IPS-11a (cell line): ENCODE measurements around the gene EIF4A2.
"Not testable (repeated sequence)": the region's sequence is repeated elsewhere in the genome, so short reads cannot be mapped to it uniquely, and the experiment has no call there.

ENCODE experiments used
- H3K4me3 ChIP-seq: one replicate; pipeline ENCODE4 v1.5.1; 2013; ENCODE audit warnings: low read depth, low read length, control low read depth

EIF4A2 gene

DNA sequence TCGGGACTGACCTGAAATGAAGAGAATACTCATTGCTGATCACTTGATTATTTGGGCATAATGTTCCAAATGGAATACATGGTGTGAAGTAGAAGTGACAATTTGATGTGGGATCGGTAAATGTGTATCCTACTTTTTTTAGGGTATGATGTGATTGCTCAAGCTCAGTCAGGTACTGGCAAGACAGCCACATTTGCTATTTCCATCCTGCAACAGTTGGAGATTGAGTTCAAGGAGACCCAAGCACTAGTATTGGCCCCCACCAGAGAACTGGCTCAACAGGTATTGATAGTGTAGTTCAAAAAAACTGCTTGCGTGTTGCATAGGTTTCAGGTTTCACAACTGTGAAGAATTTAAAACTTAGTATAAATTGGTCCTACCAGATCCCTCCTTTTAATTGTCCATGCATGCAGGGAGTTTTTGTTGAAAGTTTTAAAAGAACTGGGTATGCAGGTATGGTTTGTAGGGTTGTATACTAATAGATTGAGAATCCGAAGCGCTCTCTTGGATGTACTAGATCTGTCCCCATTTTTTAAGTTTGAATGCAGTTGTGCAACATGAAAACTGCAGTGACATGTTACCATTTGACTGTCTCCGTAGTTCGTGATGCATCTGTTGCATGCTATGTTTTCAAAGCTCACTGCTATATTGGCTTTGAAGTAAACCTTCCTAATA, 1.6 kb downstream of the EIF4A2 start:
- H3K4me3 ChIP-seq: peak overlapping the region; percentile 100

DNA sequence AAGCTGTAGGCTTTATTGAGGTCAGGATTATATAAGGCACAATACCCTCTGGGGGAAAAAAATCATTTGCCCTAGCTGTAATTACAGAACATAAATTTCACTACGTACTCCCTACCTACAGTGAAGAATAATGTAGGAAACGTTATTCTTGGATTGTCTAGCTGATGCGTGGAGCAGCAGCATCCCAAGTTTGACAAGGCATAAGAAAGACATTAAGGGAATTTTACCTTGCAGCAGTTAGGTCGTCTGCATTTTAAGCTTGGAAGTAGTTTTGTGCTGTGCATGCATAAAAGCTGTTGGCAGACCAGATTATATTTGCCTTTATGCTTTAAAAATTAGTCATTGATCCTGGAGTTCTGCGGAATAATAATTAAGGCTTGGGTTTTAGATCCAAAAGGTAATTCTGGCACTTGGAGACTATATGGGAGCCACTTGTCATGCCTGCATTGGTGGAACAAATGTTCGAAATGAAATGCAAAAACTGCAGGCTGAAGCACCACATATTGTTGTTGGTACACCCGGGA, 2.2 kb downstream of the EIF4A2 start:
- H3K4me3 ChIP-seq: peak overlapping the region; percentile 100

DNA sequence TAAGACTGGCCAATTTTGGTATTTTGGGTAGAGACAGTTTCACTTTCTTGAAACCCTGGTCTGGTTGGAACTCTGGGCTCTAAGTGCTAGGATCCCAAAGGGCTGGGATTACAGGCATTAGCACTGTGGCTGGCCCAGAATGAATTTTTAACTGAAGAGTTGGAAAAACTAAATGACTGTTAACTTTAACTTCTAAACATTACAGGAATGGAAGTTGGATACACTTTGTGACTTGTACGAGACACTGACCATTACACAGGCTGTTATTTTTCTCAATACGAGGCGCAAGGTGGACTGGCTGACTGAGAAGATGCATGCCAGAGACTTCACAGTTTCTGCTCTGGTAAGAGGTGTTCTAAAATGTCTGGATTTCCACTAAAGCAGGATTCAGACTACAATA, 3.5 kb downstream of the EIF4A2 start:
- H3K4me3 ChIP-seq: no peak overlapping the region

DNA sequence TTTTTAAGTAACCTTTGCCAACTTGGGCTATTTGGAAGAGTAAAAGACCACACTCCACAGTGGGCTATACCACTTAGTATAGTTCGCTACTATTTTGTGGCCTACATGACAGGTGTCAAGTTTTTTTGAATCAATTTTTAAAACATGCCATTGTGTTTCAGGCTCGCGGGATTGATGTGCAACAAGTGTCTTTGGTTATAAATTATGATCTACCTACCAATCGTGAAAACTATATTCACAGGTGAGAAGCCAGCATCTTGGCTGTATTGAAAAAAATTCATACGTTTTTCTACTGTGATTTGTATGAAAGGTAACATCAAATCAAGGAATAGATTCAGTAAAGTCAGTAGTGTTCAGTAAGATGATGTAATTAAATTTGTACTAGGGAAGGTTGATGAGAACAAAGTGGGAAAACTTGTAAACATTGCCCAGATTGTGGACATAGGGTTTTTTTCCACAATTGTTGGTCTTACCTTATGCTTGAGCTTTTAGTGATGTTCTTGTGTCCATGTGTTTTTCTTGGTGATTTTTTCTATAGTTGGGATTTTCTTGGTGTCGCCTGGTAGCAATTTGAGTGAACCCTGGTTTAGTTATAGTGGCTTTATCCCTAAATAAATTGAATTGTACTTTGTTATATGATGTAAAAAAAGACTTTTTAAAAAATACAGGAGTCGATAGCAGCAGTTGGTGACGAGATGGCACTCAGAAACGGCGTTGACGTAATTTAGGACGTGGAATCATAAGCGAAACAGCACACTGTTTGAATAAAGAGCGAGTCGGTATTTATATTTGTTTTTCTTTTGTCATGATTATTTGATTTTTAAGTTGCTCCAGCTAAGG, 4.5 kb downstream of the EIF4A2 start:
- H3K4me3 ChIP-seq: no peak overlapping the region

DNA sequence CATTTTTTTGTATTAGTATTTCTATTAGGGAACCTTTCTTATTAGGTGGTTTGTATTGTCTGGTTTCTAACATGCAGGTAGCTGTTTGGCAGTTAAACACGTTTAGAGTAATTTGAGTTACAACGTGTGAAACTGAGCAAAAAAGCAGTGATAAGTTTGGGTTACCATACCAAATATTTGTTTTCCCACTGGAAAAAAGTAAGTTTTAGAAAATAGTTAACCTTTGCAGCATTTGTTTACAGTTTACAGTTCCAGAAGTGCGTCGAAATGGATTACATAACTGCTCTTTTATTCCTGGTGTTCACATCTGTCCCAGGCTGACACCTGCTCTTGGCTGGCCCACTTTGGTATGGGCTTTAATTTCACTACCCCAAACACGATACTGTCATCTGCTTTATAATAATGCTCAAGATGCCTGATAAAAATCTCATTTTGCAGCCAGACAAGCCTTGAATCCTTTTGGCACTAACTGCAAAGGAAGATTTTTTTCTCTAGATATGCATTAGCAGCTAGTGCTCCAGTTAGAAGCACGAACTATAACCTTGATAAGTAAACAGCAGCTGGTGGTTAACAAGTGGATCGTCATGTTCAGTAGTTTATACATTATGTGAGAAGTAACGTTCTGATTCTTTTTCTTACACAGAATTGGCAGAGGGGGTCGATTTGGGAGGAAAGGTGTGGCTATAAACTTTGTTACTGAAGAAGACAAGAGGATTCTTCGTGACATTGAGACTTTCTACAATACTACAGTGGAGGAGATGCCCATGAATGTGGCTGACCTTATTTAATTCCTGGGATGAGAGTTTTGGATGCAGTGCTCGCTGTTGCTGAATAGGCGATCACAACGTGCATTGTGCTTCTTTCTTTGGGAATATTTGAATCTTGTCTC, 5.3 kb downstream of the EIF4A2 start:
- H3K4me3 ChIP-seq: no peak overlapping the region

DNA sequence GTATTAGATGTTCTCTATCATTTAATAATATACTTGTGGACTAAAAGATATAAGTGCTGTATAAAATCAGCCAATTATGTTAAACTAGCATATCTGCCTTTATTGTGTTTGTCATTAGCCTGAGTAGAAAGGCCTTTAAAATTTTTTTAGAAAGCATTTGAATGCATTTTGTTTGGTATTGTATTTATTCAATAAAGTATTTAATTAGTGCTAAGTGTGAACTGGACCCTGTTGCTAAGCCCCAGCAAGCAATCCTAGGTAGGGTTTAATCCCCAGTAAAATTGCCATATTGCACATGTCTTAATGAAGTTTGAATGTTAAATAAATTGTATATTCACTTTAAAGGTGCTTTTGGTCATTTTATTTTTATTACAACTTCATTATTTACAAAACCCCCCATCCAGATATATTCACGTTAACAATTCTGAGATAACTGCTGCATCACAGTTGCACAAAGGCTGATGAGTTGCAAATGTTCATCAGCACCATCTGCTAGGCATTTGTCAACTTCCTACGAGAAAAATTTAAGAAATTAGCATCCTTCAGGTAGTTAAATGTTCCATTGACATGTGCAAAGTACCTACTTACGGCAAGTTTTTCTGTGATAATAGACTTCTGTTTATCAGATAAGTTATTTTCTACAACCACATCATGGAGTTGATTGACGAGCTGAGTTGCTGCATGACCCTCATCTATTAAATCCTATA, 6.3 kb downstream of the EIF4A2 start:
- no peak overlapping the region for H3K4me3 ChIP-seq

DNA sequence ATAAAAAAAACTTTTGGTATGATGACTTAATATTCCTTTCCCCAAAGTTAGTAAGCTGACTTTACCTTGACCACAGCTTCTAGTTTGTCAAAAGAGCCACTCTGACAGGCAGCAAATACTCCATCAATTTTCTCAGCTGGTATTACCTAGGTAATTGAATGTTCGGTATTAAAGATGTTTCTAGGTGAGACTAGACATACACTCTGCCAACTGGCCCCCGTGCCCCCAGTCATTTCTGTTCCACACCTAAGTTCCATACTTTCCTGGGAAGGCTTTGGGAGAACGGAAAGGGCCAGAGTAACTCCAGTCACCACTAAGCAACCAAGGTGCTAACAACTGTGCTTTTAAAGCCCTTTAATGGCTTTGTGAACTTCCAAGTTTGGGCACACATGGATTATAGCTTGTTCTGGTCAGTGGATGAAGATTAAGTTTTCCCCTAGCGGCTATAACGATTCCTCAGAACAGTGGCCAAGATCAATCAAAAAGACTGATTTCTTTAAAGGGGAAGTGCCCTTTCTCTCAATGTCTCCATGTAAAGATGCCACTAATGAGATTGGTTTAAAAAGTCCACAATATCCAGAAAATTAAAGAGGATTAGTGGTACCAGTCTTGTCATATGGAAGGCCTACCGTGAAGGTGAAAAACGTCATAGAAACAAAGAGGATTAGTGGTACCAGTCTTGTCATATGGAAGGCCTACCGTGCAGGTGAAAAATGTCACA, 7.0 kb downstream of the EIF4A2 start:
- no peak overlapping the region for H3K4me3 ChIP-seq

DNA sequence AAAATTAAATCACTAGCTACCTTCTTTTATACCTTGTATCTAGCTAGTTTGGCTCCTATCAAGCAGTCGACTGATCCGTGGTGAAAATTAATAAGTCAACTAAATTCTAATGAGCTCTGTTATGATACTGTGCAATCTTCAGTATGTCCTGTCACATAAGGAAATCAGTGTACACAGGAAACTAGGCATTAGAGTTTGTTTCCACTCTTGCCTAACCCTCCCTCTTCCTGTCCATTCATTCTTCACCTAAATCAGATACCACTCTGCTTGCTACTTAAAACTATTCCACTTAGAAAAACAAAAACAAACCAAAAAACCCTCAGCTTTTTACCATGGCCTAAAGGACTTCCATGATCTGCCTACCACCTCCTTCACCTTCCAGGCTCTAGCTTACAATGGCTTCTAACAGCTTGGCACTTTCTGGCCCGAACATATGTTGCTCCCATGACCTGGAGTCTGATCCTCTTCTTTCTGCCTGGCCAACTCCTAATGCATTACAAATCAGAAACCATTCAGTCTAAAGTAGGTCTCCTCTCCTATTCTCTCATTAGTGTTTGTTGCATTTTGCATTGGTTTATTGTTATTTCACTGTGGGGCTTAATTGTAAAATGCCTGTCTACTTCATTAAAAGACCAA, 15.0 kb downstream of the EIF4A2 start:
- no peak overlapping the region for H3K4me3 ChIP-seq

DNA sequence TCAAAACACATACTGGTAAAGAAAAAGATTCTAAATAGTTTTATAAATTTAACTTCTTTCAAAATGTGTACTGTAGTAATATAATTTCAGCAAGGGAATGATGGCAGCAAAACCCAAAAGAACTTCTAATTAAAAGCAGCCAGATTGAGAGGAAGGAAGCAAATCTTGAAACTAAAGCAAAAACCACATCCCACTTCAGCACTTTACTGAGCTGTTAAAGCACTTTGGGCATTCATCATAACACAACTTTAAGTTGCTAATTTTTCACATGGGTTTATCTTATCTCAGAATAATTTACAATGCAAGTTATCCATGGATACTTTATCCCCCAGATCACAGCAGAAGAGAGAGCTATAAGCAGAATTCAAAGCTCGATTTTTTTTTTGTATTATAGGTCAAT, 16.9 kb downstream of the EIF4A2 start:
- H3K4me3 ChIP-seq: no peak overlapping the region

DNA sequence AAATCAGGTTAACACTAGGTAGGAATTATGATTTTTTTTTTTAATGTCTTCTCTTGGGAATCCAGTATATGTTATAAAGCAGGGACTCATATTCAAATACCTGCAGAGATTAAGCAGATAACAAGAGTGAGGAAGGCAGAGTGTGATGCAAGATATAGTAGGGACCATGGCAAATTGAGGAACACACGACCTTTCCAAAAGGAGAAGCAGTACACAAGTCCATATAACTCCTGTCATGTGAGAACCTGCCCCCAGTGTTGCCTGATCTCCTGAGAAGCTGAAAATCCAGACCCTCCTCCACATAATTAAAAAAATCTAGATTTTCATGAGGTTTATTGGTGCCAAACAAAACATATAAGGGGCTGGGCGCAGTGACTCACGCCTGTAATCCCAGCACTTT, 19.3 kb downstream of the EIF4A2 start:
- H3K4me3 ChIP-seq: no peak overlapping the region

DNA sequence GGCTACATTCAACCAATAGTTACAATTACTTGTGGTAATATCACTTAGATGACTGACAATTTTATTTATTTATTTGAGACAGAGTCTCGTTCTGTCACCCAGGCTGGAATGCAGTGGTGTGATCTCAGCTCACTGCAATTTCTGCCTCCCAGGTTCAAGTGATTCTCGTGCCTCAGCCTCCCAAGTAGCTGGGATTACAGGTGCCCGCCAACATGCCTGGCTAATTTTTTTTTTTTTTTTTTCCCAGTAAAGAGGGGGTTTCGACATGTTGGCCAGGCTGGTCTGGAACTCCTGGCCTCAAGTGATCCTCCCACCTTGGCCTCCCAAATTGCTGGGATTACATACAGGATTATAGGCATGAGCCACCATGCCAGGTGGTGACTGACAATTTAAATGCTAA, 20.1 kb downstream of the EIF4A2 start:
- not testable (repeated sequence) for H3K4me3 ChIP-seq

DNA sequence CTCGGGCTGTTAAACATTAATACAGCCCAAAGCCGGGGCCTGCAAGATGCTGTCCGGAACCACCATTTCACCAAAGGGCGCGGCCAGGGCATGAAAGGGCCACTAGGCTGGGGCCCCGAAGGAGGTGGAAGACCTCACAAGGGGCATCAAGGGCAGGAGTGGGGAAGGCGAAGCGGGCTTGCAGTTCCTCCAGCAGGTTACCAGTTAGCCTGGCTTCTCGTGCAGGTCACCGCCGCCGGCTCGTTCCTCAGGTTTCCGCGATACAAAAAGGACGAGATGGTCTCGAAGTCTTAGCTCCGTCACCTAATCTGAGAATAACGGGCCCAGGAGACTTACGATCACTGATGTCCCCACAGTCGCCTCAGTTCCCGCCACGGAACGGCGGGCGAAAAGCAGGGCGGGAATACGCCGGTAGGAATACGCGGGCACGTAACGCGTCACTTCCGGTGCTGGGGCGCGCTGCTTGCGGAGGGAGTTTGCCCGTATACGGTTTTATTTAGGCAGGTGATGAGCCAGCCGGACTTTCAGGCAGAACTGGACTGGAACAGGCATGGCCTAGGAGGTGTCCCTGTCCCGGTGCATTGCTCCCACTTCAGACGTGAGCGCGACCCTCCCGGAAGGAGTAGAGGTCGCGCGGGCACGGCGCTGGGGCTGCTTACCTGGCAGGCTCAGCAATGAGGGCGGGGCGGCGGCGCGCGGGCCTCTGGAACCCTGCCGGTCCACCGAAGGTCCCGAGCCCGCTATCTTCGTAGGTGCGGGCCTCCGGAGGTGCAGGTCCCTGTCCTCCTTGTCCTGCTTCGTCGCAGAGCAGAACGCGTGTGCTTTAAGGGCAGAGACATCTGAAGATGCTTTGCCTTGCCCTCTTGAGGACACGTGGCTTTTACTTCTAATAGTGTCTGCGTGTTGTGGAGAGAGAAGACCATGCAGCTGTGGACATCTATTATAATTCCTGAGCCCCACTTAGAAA, 23.0 kb downstream of the EIF4A2 start, which contains the start of gene RFC4:
Gene RFC4 (minus strand): TSS at position 394 of the 967 bp plus-strand sequence. CDS start 1,769 bp downstream, outside the sequence.
- H3K4me3 ChIP-seq: peak within 1 kb of the TSS; percentile 96

DNA sequence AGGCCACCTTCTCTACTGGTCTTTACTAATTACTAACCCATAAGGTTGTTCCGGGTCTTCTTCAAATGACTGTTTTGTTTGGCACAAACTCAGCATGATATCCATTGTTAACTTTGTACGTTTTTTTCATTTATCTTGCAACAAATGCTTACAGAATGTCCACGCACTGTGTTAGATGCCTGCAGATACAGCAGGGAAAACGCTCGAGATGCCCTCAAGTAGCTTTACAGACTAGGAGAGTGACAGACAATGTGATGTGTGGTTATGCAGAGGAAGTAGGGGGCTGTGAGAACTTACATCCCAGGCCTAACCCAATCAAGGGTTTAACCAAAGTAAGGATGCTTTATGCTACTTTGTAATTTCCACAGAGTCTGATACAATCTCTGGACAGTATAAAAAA, 23.9 kb downstream of the EIF4A2 start:
- no peak overlapping the region for H3K4me3 ChIP-seq

DNA sequence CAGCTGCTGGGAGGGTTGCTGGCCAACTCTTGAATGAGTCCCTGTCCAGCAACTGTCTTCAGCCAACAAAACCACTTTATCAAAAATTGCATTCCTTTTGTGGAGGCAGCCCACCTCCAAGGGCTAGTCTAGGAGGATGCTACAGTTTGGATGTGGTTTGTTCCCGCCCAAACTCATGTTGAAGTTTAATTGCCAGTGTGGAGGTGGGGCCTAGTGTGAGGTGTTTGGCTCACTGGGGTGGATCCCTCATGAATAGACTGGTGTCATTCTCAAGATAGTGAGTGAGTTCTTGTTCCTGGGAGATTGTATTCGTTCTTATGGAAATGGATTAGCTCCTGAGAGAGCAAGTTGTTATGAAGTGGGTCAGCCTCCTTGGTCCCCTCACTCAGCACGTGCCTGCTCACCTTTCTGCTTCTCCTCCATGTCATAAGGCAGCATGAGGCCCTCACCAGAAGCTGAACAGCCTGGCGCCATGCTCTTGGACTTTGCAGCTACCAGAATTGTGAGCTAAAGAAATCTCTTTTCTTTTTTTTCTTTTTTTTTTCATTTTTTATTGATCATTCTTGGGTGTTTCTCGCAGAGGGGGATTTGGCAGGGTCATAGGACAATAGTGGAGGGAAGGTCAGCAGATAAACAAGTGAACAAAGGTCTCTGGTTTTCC, 27.1 kb downstream of the EIF4A2 start:
- H3K4me3 ChIP-seq: no peak overlapping the region

DNA sequence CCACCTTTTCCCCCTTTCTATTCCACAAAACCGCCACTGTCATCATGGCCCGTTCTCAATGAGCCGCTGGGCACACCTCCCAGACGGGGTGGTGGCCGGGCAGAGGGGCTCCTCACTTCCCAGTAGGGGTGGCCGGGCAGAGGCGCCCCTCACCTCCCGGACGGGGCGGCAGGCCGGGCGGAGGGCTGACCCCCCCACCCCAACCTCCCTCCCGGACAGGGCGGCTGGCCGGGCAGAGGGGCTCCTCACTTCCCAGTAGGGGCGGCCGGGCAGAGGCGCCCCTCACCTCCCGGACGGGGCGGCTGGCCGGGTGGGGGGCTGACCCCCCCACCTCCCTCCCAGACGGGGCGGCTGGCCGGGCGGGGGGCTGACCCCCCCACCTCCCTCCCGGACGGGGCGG, 27.9 kb downstream of the EIF4A2 start:
- H3K4me3 ChIP-seq: not testable (repeated sequence)

DNA sequence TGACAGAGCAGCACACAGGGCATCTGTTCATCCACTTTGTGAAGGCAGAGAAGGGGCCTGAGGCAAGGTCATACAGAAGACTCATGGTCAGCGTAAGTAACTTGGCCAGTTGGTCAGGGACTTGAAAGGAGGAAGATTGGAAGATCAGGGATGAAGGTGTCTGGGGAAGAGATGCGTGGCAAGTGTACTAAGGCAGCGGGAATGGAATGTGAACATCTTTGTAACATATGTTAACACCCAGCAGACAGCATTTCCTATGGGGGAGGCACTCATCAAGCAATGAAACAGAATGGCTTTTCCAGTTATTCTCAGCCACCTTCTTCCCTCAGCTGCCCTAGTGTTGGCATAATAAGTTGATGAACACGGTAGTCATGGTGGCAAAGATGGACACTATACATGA, 30.7 kb downstream of the EIF4A2 start:
- H3K4me3 ChIP-seq: no peak overlapping the region

DNA sequence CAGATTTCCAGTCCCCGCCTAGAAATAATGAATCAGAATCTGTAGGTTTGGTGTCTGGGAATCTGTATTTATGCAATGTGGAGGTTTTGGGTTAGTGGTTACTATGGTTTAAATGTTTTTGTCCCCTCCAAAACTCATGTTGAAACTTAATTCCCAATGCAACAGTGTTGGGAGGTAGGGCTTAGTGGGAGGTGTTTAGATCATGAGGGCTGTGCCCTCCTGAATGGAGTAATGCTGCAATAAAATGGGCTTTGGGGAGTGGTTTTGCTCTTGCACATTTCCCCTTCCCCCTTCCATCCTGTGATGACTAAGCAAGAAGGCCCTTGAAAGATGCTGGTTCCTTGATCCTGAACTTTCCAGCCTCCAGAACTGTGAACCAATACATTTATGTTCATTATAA, 32.1 kb downstream of the EIF4A2 start:
- no peak overlapping the region for H3K4me3 ChIP-seq

DNA sequence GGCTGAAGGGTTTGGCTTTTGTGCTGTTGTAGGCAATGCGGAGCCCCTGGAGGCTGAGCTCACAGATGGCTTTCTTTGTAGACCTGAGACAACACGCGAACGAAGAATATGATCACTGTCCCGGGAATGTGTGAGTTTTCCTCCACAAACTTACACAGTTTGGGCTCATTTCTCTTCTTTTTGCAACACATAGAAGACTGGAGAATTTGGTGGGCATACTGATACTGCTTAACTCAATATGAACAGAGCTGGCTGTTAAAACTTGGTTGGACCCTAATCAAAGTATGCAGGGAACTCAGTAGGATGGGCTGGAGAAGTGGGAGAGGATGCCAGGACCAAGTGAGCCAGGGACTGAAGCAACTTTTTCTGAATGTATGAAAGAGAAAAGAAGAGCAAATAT, 35.1 kb downstream of the EIF4A2 start:
- H3K4me3 ChIP-seq: no peak overlapping the region
